Spleen (tissue), 7 donors: Measurements from ENCODE around the gene PLS3.
"Not testable (repeated sequence)": the region's sequence is repeated elsewhere in the genome, so short reads cannot be mapped to it uniquely, and the experiment has no call there.

Experiments
- CTCF ChIP-seq, 11 experiments: fragments of 200-600 bp in 7 of 11; fragments of 450-650 bp in 4 of 11; sonication (generic) in 4 of 11; IDR thresholded peaks in 8 of 11; conservative IDR thresholded peaks in 3 of 11; 1 replicate in 7 of 11; 2 replicates in 4 of 11; pipeline versions ENCODE4 v1.4.0 to v1.8.0; 2016 to 2021; ENCODE audit warnings: antibody characterized with exemption in 11 of 11, inconsistent platforms in 4 of 11, mild to moderate bottlenecking in 1 of 11
- POLR2A ChIP-seq, 3 donors: fragments of 450-650 bp; IDR thresholded peaks; one replicate each; pipeline ENCODE4 v1.5.1; 2017; ENCODE audit warnings: antibody characterized with exemption in 3 of 3, mild to moderate bottlenecking in 1 of 3
- POLR2AphosphoS5 ChIP-seq, 3 donors: sonication (generic); formaldehyde crosslinking; IDR thresholded peaks; one replicate each; pipeline ENCODE4 v1.5.1; 2017; ENCODE audit warnings: antibody characterized with exemption in 3 of 3
- donor health status: DM: no; HTN: no; CAD: no; lungs with moderate emphysema.
- donor health status: DM: no; HTN: no; CAD: no.
- donor health status: DM: no; HTN: no; CAD: no.

GRCh38 chrX:115541045-115541444 is 19.9 kb upstream of the PLS3 start:
- TF ChIP-seq CTCF (IDR thresholded peaks at IDR 0.05 in 8 of 11, conservative IDR thresholded peaks at IDR 0.05 in 3 of 11); POLR2A (IDR thresholded peaks at IDR 0.05); POLR2AphosphoS5 (IDR thresholded peaks at IDR 0.05): not testable (repeated sequence)
